Measurements from ENCODE around the gene DBF4.

- TF ChIP-seq, protein P1, sequence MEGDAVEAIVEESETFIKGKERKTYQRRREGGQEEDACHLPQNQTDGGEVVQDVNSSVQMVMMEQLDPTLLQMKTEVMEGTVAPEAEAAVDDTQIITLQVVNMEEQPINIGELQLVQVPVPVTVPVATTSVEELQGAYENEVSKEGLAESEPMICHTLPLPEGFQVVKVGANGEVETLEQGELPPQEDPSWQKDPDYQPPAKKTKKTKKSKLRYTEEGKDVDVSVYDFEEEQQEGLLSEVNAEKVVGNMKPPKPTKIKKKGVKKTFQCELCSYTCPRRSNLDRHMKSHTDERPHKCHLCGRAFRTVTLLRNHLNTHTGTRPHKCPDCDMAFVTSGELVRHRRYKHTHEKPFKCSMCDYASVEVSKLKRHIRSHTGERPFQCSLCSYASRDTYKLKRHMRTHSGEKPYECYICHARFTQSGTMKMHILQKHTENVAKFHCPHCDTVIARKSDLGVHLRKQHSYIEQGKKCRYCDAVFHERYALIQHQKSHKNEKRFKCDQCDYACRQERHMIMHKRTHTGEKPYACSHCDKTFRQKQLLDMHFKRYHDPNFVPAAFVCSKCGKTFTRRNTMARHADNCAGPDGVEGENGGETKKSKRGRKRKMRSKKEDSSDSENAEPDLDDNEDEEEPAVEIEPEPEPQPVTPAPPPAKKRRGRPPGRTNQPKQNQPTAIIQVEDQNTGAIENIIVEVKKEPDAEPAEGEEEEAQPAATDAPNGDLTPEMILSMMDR (IDR thresholded peaks at IDR 0.05; ENCODE audit: low read depth, low read length, poor library complexity, severe bottlenecking) = no peak
- no peak for TF ChIP-seq EZH2phosphoT487 (IDR thresholded peaks at IDR 0.05; ENCODE audit: borderline replicate concordance, low read length)
Observed at GRCh38 chr7:87874066-87874465, 2.2 kb upstream of the DBF4 start.

Data from DOHH2 (cell line).